IMR-90 (cell line): ENCODE data around the gene CSNK2A3. TPM values are rescaled to one million over a fixed set of nuclear protein-coding genes. Genes with fewer than 3 reads are reported as not detected.

Experiments used
- ATAC-seq: fragments of 200-7000 bp; cut with Tn5 transposase; 2 replicates; pipeline ENCODE4 v1.9.1; 2020; ENCODE audit warnings: low read depth, mild to moderate bottlenecking, moderate library complexity
- BruUV-seq: library from RNA; stranded (reverse); fragments of 400-500 nt; replicated peaks from 2 replicates; lab custom pipeline; 2021; lab: Mats Ljungman, UMichigan
- CTCF ChIA-PET: fragments of 300-600 bp; formaldehyde crosslinking; extraction: SDS; loops from one replicate; lab custom pipeline; 2021; ENCODE audit warnings: antibody characterized with exemption; lab: Yijun Ruan, JAX
- POLR2A ChIA-PET: fragments of 300-600 bp; sonication (Branson Sonifier 250); formaldehyde crosslinking; loops from one replicate; lab custom pipeline; 2022; ENCODE audit warnings: antibody characterized with exemption; ENCODE audit not compliant: unreplicated experiment; lab: Charles Lee
- DNase-seq: peaks from one replicate; pipeline ENCODE4 v3.0.0; 2013
- H2AFZ ChIP-seq: replicated peaks from 2 replicates; pipeline ENCODE3; 2013; ENCODE audit warnings: low read length, mild to moderate bottlenecking; ENCODE audit not compliant: poor library complexity
- H2AK5ac ChIP-seq: 2 replicates; pipeline ENCODE4 v1.6.1; 2013; ENCODE audit warnings: low read depth, low read length, inconsistent platforms
- H2AK9ac ChIP-seq: replicated peaks from 2 replicates; pipeline ENCODE3; 2013; ENCODE audit warnings: mild to moderate bottlenecking, low read depth, low read length, moderate library complexity; ENCODE audit not compliant: poor library complexity
- H2BK120ac ChIP-seq: 2 replicates; pipeline ENCODE4 v1.6.1; 2013; ENCODE audit warnings: low read depth, low read length, inconsistent platforms
- H2BK15ac ChIP-seq: 3 replicates; pipeline ENCODE4 v1.6.1; 2013; ENCODE audit warnings: low read depth, low read length, inconsistent platforms
- H2BK20ac ChIP-seq: 2 replicates; pipeline ENCODE4 v1.6.1; 2013; ENCODE audit warnings: low read depth, mild to moderate bottlenecking, inconsistent platforms, low read length, moderate library complexity
- H2BK5ac ChIP-seq: 2 replicates; pipeline ENCODE4 v1.6.1; 2013; ENCODE audit warnings: mild to moderate bottlenecking, low read depth, low read length, inconsistent platforms; ENCODE audit not compliant: poor library complexity, severe bottlenecking
- H3K14ac ChIP-seq: replicated peaks from 2 replicates; pipeline ENCODE4 v1.6.1; 2013; ENCODE audit warnings: low read depth, low read length, inconsistent platforms
- H3K18ac ChIP-seq: 2 replicates; pipeline ENCODE4 v1.6.1; 2013; ENCODE audit warnings: low read depth, low read length, control low read depth
- H3K23ac ChIP-seq: 2 replicates; pipeline ENCODE4 v1.6.1; 2013; ENCODE audit warnings: low read depth, low read length, inconsistent platforms
- H3K27ac ChIP-seq: 2 replicates; pipeline ENCODE4 v1.5.1; 2013; ENCODE audit warnings: mild to moderate bottlenecking, control low read depth, low read length; ENCODE audit not compliant: insufficient read depth
- H3K27me3 ChIP-seq: 2 replicates; pipeline ENCODE4 v1.6.1; 2013; ENCODE audit warnings: low read length; ENCODE audit not compliant: control insufficient read depth, insufficient read depth
- H3K36me3 ChIP-seq: 2 replicates; pipeline ENCODE4 v1.6.1; 2013; ENCODE audit warnings: low read length, mixed read lengths; ENCODE audit not compliant: control insufficient read depth, insufficient read depth
- H3K4ac ChIP-seq: 2 replicates; pipeline ENCODE4 v1.6.1; 2013; ENCODE audit warnings: low read depth, low read length, inconsistent platforms
- H3K4me1 ChIP-seq: 2 replicates; pipeline ENCODE4 v1.6.1; 2013; ENCODE audit warnings: low read length, mixed read lengths; ENCODE audit not compliant: control insufficient read depth, insufficient read depth
- H3K4me2 ChIP-seq: 2 replicates; pipeline ENCODE4 v1.6.1; 2013; ENCODE audit warnings: low read depth, mild to moderate bottlenecking, control low read depth, low read length, moderate library complexity
- H3K4me3 ChIP-seq: 2 replicates; pipeline ENCODE4 v1.5.1; 2013; ENCODE audit warnings: low read depth, mild to moderate bottlenecking, control low read depth, low read length, moderate library complexity; ENCODE audit not compliant: insufficient read depth
- H3K56ac ChIP-seq: 2 replicates; pipeline ENCODE4 v1.6.1; 2013; ENCODE audit warnings: low read length, inconsistent platforms; ENCODE audit not compliant: insufficient read depth; ENCODE audit errors: extremely low read depth
- H3K79me1 ChIP-seq, 2 experiments: 2 replicates each; pipeline ENCODE4 v1.6.1; 2013; ENCODE audit warnings: low read length in 2 of 2, inconsistent platforms in 1 of 2, low read depth in 1 of 2
- H3K9ac ChIP-seq: 2 replicates; pipeline ENCODE4 v1.6.1; 2013; ENCODE audit warnings: low read depth, low read length, control low read depth
- H3K9me1 ChIP-seq: 2 replicates; pipeline ENCODE4 v1.6.1; 2013; ENCODE audit warnings: low read length, inconsistent platforms; ENCODE audit not compliant: insufficient read depth
- H3K9me3 ChIP-seq: 2 replicates; pipeline ENCODE4 v1.6.1; 2013; ENCODE audit warnings: low read length; ENCODE audit not compliant: control insufficient read depth, insufficient read depth
- H4K20me1 ChIP-seq: 2 replicates; pipeline ENCODE4 v1.6.1; 2013; ENCODE audit warnings: low read length, inconsistent platforms; ENCODE audit not compliant: insufficient read depth
- H4K5ac ChIP-seq: 2 replicates; pipeline ENCODE4 v1.6.1; 2013; ENCODE audit warnings: mild to moderate bottlenecking, low read depth, low read length, control low read depth
- H4K8ac ChIP-seq, 2 experiments: 2 replicates each; pipeline ENCODE4 v1.6.1; 2013; ENCODE audit warnings: low read depth in 2 of 2, low read length in 2 of 2, control low read depth in 1 of 2, inconsistent platforms in 1 of 2
- H4K91ac ChIP-seq: 2 replicates; pipeline ENCODE4 v1.6.1; 2013; ENCODE audit warnings: low read depth, low read length, inconsistent platforms; ENCODE audit not compliant: insufficient read depth
- CTCF ChIP-seq: conservative IDR thresholded peaks from 2 replicates; pipeline ENCODE4 v1.5.1; 2012; ENCODE audit warnings: mild to moderate bottlenecking, low read depth, low read length, improper control_type of control experiment
- MAFK ChIP-seq: IDR thresholded peaks from 2 replicates; pipeline ENCODE4 v1.6.1; 2012; ENCODE audit warnings: low read depth, low read length, improper control_type of control experiment
- WGBS, 2 experiments: methylation state at CpG; one replicate each; pipeline versions ENCODE4 v1.1.5 to v1.1.7; 2013; ENCODE audit warnings: missing lambda C conversion rate in 2 of 2; ENCODE audit not compliant: insufficient read length in 1 of 2; ENCODE audit errors: extremely low coverage in 2 of 2; 5-methylcytosine and 5-hydroxymethylcytosine counted together
- dilution Hi-C: fragments of 300-500 bp; cut with HindIII; formaldehyde crosslinking; loops from one replicate; pipeline ENCODE4 v1.14.3; 2018; ENCODE audit warnings: low sequenced_read_pairs; ENCODE audit not compliant: unreplicated experiment
- in situ Hi-C: fragments of 300-500 bp; cut with MboI; formaldehyde crosslinking; loops from 3 replicates; pipeline ENCODE4 v1.14.3; 2019; ENCODE audit warnings: low sequenced_read_pairs, inconsistent platforms, mixed read lengths
- intact Hi-C: fragments of 100-400 bp; cut with micrococcal nuclease; formaldehyde crosslinking; loops from 2 replicates; pipeline ENCODE4 v1.10.0; 2022
- polyA plus RNA-seq, 3 experiments: library from polyadenylated mRNA; depleted of rRNA; stranded (reverse); fragments of >200 nt; gene quantifications; 2 replicates each; pipeline ENCODE4 v1.2.3, GENCODE V29; 2012; ENCODE audit warnings: low replicate concordance in 1 of 3
- total RNA-seq: library from RNA; depleted of rRNA; stranded (reverse); fragments of >200 nt; gene quantifications from 2 replicates; pipeline ENCODE4 v1.2.3, GENCODE V29; 2012

CSNK2A3 gene
- total and polyA plus RNA-seq, 2 of the 4 experiments (the other 2 are of a cell fraction) = 1.2 to 3.2 TPM

GRCh38 chr11:11349870-11350337 lies 3.1 kb downstream of the CSNK2A3 start:
- no peak overlapping the region for H2AK9ac ChIP-seq
- ChIA-PET POLR2A (no interaction called here), CTCF (interaction anchor here (1.4 kb wide), 1 partner anchor 322 kb away, joined by 4 read pairs; no protein-coding TSS in a partner anchor)
- no peak overlapping the region for H4K5ac ChIP-seq
- no TSS peak for BruUV-seq
- H2AFZ ChIP-seq = no peak overlapping the region
- H3K9me1 ChIP-seq = 0 out of 2 replicates have a peak, but pooled peaks cover 7% of the 10 kb centered on the region
- no peak overlapping the region for H3K27ac ChIP-seq
- no peak overlapping the region for H3K23ac ChIP-seq
- H3K18ac ChIP-seq = no peak overlapping the region
- H3K9me3 ChIP-seq = no peaks in the 10 kb centered on the region; the same call in 1 of the 2 replicates
- TF ChIP-seq MAFK = peak; percentile 16; the same call in 1 of the 2 replicates
- no peak for TF ChIP-seq CTCF
- H3K14ac ChIP-seq = no peak overlapping the region
- no peak overlapping the region for H2AK5ac ChIP-seq
- in situ Hi-C loops = no loop called here
- no peak overlapping the region for H2BK120ac ChIP-seq
- H3K36me3 ChIP-seq = no peaks in the 10 kb centered on the region
- WGBS, 2 experiments = no CpG with 5 or more reads among the region's 1 CpG
- ATAC-seq (peak; percentile 89), DNase-seq (peak; percentile 90)
- no peak overlapping the region for H3K4me3 ChIP-seq
- dilution Hi-C loops = no loop called here
- H4K91ac ChIP-seq = no peak overlapping the region
- intact Hi-C loops = no loop called here
- H2BK15ac ChIP-seq = no peak overlapping the region
- H3K9ac ChIP-seq = no peak overlapping the region
- no peak overlapping the region for H3K4me2 ChIP-seq
- no peak overlapping the region for H3K56ac ChIP-seq
- peaks cover 35% of the 10 kb centered on the region for H3K27me3 ChIP-seq
- 0 out of 2 replicates have a peak, but pooled peaks cover 4% of the 10 kb centered on the region for H4K20me1 ChIP-seq
- H3K4me1 ChIP-seq = peaks cover 14% of the 10 kb centered on the region
- no peak overlapping the region for H2BK20ac ChIP-seq
- no peaks in the 10 kb centered on the region for H3K79me1 ChIP-seq
- no peak overlapping the region for H2BK5ac ChIP-seq
- no peak overlapping the region for H4K8ac ChIP-seq
- no peak overlapping the region for H3K4ac ChIP-seq
